Measurements from ENCODE around the gene CNNM2.
"Not testable (repeated sequence)": the region's sequence is repeated elsewhere in the genome, so short reads cannot be mapped to it uniquely, and the experiment has no call there.

Gene CNNM2

GRCh38 chr10:102927311-102928010 is 9.4 kb downstream of the CNNM2 start:
- DNase-seq: no peak

GRCh38 chr10:102928442-102928841 is 10.3 kb downstream of the CNNM2 start:
- not testable (repeated sequence) for DNase-seq

DNA sequence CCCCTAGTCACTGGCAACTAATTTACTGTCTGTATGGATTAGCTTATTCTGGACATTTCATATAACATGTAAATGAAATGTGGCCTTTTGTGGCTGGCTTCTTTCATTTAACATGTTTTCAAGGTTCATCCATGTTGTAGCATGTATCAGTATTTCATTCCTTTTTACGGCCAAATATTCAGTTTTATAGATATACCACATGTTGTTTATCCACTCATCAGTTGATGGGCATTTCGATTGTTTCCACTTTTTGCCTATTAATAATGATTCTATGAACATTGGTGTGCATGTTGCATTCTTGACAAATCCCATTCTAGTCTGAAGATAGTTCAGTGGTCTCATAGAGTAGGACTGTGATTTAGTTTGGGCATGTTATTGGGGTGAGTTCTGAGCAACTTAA is 12.6 kb downstream of the CNNM2 start:
- DNase-seq: no peak

GRCh38 chr10:102931643-102932042 is 13.5 kb downstream of the CNNM2 start:
- no peak for DNase-seq

DNA sequence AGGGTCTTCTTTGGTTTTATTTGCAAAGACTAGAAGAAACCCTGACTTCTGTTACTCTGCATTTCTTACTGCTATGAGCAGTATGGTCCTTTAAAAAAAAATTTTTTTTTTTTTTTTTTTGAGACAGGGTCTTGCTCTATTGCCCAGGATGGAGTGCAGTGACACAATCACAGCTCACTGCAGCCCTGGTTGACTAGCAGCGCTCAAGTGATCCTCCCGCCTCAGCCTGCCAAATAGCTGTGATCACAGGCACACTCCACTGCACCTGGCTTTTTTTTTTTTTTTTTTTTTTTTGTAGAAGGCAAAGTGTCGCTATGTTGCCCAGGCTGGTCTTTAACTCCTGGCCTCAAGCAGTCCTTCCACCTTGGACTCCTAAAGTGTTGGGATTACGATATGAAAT is 17.4 kb downstream of the CNNM2 start:
- no peak for DNase-seq

DNA sequence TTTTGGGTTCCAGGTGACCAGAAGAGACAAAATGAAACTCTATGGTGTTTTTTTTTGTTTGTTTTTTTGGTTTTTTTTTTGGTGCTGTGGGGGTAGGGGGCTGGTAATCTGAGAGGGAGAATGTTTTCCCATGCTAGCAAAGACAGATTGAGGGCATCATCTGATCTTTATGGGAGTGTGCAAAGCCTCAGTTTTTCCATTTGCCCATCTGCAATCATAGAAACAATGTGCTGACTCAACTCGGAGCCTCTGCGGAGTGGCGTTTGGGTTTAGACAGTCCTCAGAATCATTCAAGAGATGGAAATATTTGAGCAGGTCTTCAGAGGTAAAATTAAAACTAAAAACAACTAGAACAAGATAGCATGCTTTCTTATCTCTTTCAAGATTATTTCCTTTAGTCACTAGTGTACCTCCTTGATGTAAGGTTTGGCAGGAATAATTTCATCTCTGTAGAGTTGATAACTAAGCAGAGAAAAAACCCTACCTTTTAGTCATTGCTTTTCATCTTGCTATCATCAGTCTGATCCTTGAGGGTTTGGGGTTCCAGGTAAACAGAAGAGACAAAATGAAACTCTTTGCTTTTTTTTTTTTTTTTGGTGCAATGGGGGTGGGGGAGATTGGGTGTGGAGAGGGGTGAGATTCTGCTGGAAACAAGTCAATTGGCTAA is 18.0 kb downstream of the CNNM2 start:
- no peak for DNase-seq

GRCh38 chr10:102941401-102941800 is 23.3 kb downstream of the CNNM2 start:
- no peak for DNase-seq

DNA sequence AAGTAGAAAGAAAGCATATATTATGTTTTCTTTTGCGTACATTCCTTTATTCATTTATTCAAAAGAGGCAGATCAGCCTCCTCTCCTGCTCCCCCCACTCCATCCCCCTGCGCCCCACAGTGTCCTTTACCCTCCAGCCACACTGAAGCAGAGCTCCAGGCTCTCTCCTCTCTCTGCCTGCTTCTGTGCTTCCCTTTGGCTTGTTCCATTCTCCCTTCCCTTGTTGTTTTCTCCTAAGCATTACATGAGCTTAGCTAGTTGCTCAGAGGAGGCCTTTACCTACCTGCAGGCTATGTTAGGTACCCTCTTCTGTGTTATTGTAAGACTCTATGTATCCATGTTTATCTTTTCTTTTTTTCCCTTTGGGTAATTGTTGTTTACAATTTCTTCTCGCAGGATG is 27.4 kb downstream of the CNNM2 start:
- DNase-seq: no peak

GRCh38 chr10:102945962-102946361 is 27.9 kb downstream of the CNNM2 start:
- DNase-seq: no peak

GRCh38 chr10:102946992-102947391 is 28.9 kb downstream of the CNNM2 start:
- DNase-seq: no peak

GRCh38 chr10:102948176-102948575 is 30.1 kb downstream of the CNNM2 start:
- DNase-seq: no peak

GRCh38 chr10:102948786-102949185 is 30.7 kb downstream of the CNNM2 start:
- no peak for DNase-seq

DNA sequence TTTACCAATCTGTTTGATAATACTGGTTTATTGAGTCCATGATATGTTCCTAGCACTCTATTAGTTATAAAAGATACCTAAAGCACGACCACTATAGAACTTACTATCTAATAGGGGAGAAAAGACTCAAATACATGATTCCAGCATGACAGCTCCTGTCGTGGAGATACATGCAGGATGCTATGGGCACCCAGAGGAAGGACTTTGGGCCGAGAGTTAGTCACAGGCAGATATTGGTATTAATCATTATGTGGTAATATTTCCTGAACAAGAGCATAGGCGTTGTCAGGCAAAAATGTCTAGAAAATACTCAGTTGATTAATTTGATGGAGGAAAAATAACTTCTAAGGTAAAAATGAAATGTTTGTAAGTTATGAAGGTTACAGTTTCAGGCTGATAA is 31.8 kb downstream of the CNNM2 start:
- DNase-seq: no peak

- no peak for DNase-seq
Measured at GRCh38 chr10:102951316-102951715, 33.2 kb downstream of the CNNM2 start.

GRCh38 chr10:102959360-102959759 is 41.3 kb downstream of the CNNM2 start:
- no peak for DNase-seq

DNA sequence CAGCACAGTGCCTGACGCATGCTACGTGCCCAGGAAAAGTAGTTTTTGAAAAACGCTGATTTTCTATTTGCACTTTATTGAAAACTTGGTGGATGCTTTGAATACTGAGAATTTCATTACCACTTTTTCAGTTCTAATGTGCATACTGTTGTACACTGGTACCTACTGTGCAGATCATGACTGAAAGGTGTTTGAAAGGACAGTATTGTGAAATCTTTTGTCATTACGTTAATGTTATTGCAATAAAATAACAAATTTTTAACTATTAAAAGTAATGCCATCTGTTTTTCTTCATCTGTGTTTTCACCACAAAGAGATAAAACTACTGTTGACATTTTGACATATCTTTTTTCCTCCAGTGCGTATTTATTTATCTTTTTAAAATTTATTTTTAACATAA is 42.1 kb downstream of the CNNM2 start:
- DNase-seq: no peak

DNA sequence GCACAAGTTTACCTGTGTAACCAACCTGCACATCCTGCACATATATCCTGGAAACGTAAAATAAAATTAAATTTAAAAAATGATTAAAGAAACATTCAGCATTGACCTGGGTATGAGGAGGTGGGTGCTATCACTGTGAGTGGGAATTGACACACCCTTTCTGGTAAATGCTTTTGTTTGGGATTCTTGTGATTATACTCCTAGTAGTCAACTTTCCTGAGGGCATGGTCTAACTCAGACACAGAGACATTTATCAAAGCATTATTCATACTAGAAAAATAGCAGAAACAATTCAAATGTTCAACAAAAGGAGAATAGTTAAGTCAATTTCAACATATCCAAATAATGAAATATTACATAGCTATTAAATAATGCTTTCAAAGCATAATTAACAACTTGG is 44.2 kb downstream of the CNNM2 start:
- no peak for DNase-seq

DNA sequence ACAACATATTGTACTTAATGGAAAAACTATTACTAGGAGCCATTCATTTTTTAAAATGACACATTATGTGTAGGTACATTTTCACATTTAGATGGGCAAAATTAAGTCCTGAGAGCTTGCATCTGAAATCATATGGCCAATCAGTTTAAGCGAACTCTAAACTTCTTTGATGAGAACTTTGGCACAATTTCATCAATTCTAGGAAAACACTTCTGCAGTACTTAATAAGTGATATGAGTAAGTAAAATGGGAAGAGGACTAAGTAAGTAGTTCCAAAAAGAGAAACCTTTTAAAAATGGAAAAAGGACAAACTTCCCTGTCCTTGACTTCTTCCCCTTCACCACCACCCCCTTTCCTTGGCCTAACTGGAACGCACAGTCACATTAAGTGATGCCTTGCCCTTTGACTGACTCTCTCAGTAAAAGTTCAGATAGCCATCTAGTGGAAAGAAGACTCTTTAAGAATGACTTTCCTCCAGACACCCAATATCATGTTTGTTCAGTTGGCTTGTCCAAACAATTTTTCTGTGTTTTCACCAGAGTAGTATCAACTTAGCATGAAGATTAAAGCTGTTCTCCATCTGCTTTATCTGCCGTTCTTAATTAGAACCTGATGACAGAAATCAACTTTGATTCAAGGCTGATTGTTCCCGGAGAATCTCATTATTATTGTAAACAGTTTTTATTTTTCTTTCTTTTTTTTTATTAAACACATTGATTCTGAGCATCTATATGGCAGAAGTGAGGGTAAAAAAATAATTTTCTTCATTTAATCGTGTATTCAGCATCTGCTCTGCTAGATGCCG is 45.1 kb downstream of the CNNM2 start:
- DNase-seq: no peak

- no peak for DNase-seq
Measured at GRCh38 chr10:102963756-102964025, 45.6 kb downstream of the CNNM2 start.

GRCh38 chr10:102964064-102964463 is 46.0 kb downstream of the CNNM2 start:
- not testable (repeated sequence) for DNase-seq

DNA sequence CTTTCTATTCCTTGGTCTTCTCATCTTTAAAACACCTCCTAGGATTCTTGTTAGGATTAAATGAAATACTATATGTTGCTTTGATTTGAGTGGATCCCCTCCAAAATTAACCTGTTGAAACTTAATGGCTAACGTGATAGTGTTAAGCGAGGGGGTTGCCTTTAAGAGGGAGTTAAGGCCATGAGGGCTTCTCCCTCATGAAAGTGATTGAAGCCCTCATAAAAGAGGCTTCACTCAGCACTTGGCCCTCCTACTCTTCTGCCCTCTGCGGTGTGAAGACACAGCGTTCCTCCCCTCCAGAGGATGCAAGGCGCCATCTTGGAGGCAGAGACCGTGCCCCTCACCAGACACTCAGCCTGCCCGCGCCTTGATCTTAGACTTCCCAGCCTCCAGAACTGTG is 46.6 kb downstream of the CNNM2 start:
- DNase-seq: no peak

GRCh38 chr10:102965311-102965851 is 47.3 kb downstream of the CNNM2 start:
- no peak for DNase-seq

DNA sequence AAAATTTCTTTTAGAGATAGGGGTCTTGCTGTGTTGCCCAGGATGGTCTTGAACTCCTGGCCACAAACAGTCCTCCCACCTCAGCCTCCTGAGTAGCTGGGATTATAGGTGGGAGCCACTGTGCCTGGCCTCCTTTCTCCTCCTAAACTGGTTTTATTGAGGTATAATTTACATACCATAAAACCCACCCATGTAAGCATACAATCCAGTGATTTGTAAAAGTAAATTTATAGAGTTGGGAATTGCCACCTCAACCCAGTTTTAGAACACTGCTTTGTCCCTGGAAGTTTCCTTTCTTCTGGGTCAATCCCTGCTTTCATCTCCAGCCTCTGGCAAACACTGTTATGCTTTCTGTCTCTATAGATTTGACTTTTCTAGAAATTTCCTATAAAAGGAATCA is 49.0 kb downstream of the CNNM2 start:
- DNase-seq: no peak

Measured in activated CD4-positive, CD25-positive, alpha-beta regulatory T cell (primary cell).